H9 (cell line): Measurements from ENCODE around the gene FAM227A. TPM values are rescaled to one million over a fixed set of nuclear protein-coding genes. Genes with fewer than 3 reads are reported as not detected.

Experiments
- DNase-seq: peaks from one replicate; pipeline ENCODE4 v3.0.0-alpha.2; 2017
- H2AFZ ChIP-seq: one replicate; pipeline ENCODE4 v1.6.1; 2013; ENCODE audit warnings: mild to moderate bottlenecking, low read length, control low read depth, moderate library complexity
- H2AK5ac ChIP-seq: 2 replicates; pipeline ENCODE4 v1.6.1; 2013; ENCODE audit warnings: low read length, control low read depth, mixed read lengths; ENCODE audit not compliant: insufficient read length
- H2BK120ac ChIP-seq: one replicate; pipeline ENCODE4 v1.6.1; 2013; ENCODE audit warnings: low read depth, mild to moderate bottlenecking, low read length, control low read depth, inconsistent platforms; ENCODE audit not compliant: poor library complexity, severe bottlenecking
- H2BK12ac ChIP-seq: 2 replicates; pipeline ENCODE4 v1.6.1; 2013; ENCODE audit warnings: low read length, control low read depth, mixed read lengths, low read depth; ENCODE audit not compliant: insufficient read length
- H2BK15ac ChIP-seq: 2 replicates; pipeline ENCODE4 v1.6.1; 2013; ENCODE audit warnings: low read depth, low read length, control low read depth
- H2BK20ac ChIP-seq: one replicate; pipeline ENCODE4 v1.6.1; 2013; ENCODE audit warnings: low read depth, mild to moderate bottlenecking, low read length, control low read depth, inconsistent platforms; ENCODE audit not compliant: poor library complexity, severe bottlenecking
- H2BK5ac ChIP-seq: 2 replicates; pipeline ENCODE4 v1.6.1; 2013; ENCODE audit warnings: low read length, control low read depth, mixed read lengths; ENCODE audit not compliant: insufficient read length
- H3K14ac ChIP-seq: 2 replicates; pipeline ENCODE4 v1.6.1; 2013; ENCODE audit warnings: low read length, control low read depth; ENCODE audit not compliant: insufficient read depth
- H3K18ac ChIP-seq: 2 replicates; pipeline ENCODE4 v1.6.1; 2013; ENCODE audit warnings: low read depth, mild to moderate bottlenecking, mixed read lengths, low read length, control low read depth; ENCODE audit not compliant: insufficient read length
- H3K23ac ChIP-seq: 2 replicates; pipeline ENCODE4 v1.6.1; 2013; ENCODE audit warnings: low read length, control low read depth, mixed read lengths, low read depth; ENCODE audit not compliant: insufficient read length
- H3K23me2 ChIP-seq: 2 replicates; pipeline ENCODE4 v1.6.1; 2013; ENCODE audit warnings: low read depth, mild to moderate bottlenecking, mixed read lengths, low read length, control low read depth; ENCODE audit not compliant: insufficient read length, poor library complexity, severe bottlenecking
- H3K27ac ChIP-seq: 2 replicates; pipeline ENCODE4 v1.5.1; 2013; ENCODE audit warnings: low read length, control low read depth, mixed read lengths, low read depth; ENCODE audit not compliant: insufficient read length
- H3K27me3 ChIP-seq: 2 replicates; pipeline ENCODE4 v1.6.1; 2013; ENCODE audit warnings: low read length, control low read depth, inconsistent platforms; ENCODE audit not compliant: insufficient read depth
- H3K4ac ChIP-seq: 2 replicates; pipeline ENCODE4 v1.6.1; 2013; ENCODE audit warnings: low read depth, mild to moderate bottlenecking, control low read depth, inconsistent platforms, low read length, moderate library complexity
- H3K4me1 ChIP-seq: 2 replicates; pipeline ENCODE4 v1.6.1; 2013; ENCODE audit warnings: low read length, control low read depth, inconsistent platforms; ENCODE audit not compliant: insufficient read depth
- H3K4me2 ChIP-seq: 2 replicates; pipeline ENCODE4 v1.6.1; 2013; ENCODE audit warnings: low read length, control low read depth, mixed read lengths; ENCODE audit not compliant: insufficient read length, insufficient read depth
- H3K56ac ChIP-seq: 2 replicates; pipeline ENCODE4 v1.6.1; 2013; ENCODE audit warnings: low read depth, mild to moderate bottlenecking, mixed read lengths, low read length, control low read depth; ENCODE audit not compliant: insufficient read length
- H3K79me1 ChIP-seq: 2 replicates; pipeline ENCODE4 v1.6.1; 2013; ENCODE audit warnings: low read depth, mild to moderate bottlenecking, moderate library complexity, low read length, control low read depth, inconsistent platforms; ENCODE audit not compliant: insufficient read depth, poor library complexity, severe bottlenecking
- H3K79me2 ChIP-seq: 2 replicates; pipeline ENCODE4 v1.6.1; 2013; ENCODE audit warnings: low read length, control low read depth, inconsistent platforms; ENCODE audit not compliant: insufficient read depth
- H3K9ac ChIP-seq: 2 replicates; pipeline ENCODE4 v1.6.1; 2013; ENCODE audit warnings: low read length, control low read depth, mixed read lengths; ENCODE audit not compliant: insufficient read length; ENCODE audit errors: extremely low read depth
- H3K9me3 ChIP-seq: one replicate; pipeline ENCODE4 v1.6.1; 2013; ENCODE audit warnings: low read depth, low read length, inconsistent platforms; ENCODE audit not compliant: control insufficient read depth
- H3T11ph ChIP-seq: one replicate; pipeline ENCODE4 v1.6.1; 2013; ENCODE audit warnings: mild to moderate bottlenecking, low read length, control low read depth, inconsistent platforms
- H4K20me1 ChIP-seq: one replicate; pipeline ENCODE4 v1.6.1; 2013; ENCODE audit not compliant: control insufficient read depth, insufficient read length, insufficient read depth
- H4K5ac ChIP-seq: 2 replicates; pipeline ENCODE4 v1.6.1; 2013; ENCODE audit warnings: low read depth, mild to moderate bottlenecking, mixed read lengths, low read length, control low read depth; ENCODE audit not compliant: insufficient read length
- H4K8ac ChIP-seq: replicated peaks from 2 replicates; pipeline ENCODE4 v1.6.1; 2013; ENCODE audit warnings: low read length, control low read depth, mixed read lengths, low read depth; ENCODE audit not compliant: insufficient read length
- H4K91ac ChIP-seq: 2 replicates; pipeline ENCODE4 v1.6.1; 2013; ENCODE audit warnings: low read depth, mild to moderate bottlenecking, moderate library complexity, mixed read lengths, low read length, control low read depth; ENCODE audit not compliant: insufficient read length
- H3K27ac Mint-ChIP-seq, 3 experiments: 2 replicates in 2 of 3; 3 replicates in 1 of 3; pipeline ENCODE4 v1.8.0; 2020 to 2021; ENCODE audit warnings: mixed read lengths in 3 of 3, mild to moderate bottlenecking in 1 of 3, moderate library complexity in 1 of 3
- H3K27me3 Mint-ChIP-seq: 2 replicates; pipeline ENCODE4 v1.8.0; 2021; ENCODE audit warnings: low read depth, mild to moderate bottlenecking, moderate library complexity, mixed read lengths
- H3K36me3 Mint-ChIP-seq, 3 experiments: 2 replicates in 2 of 3; 3 replicates in 1 of 3; pipeline ENCODE4 v1.8.0; 2020 to 2021; ENCODE audit warnings: low read depth in 3 of 3, mixed read lengths in 3 of 3; ENCODE audit not compliant: insufficient read depth in 1 of 3
- H3K4me1 Mint-ChIP-seq, 2 experiments: 2 replicates each; pipeline ENCODE4 v1.8.0; 2020; ENCODE audit warnings: mixed read lengths in 2 of 2
- H3K4me3 Mint-ChIP-seq, 2 experiments: 2 replicates in 1 of 2; 3 replicates in 1 of 2; pipeline ENCODE4 v1.8.0; 2020 to 2021; ENCODE audit warnings: mild to moderate bottlenecking in 2 of 2, mixed read lengths in 2 of 2, moderate library complexity in 1 of 2
- H3K9me3 Mint-ChIP-seq, 2 experiments: 2 replicates in 1 of 2; 3 replicates in 1 of 2; pipeline ENCODE4 v1.8.0; 2020; ENCODE audit warnings: mild to moderate bottlenecking in 2 of 2, mixed read lengths in 2 of 2, moderate library complexity in 1 of 2
- WGBS: extraction: QIAGEN DNeasy Blood & Tissue Kit; methylation state at CpG from one replicate; pipeline ENCODE4 v1.1.7; 2013; ENCODE audit warnings: missing lambda C conversion rate, low lambda C conversion rate, mixed read lengths; ENCODE audit not compliant: insufficient read length; ENCODE audit errors: extremely low coverage; 5-methylcytosine and 5-hydroxymethylcytosine counted together
- total RNA-seq: library from RNA; stranded (reverse); gene quantifications from 2 replicates; pipeline ENCODE4 v1.2.1, GENCODE V29; 2021
- TF ChIP-seq, protein P1 (sequence below): fragments of 200-600 bp; sonication (generic); conservative IDR thresholded peaks from 3 replicates; pipeline ENCODE4 v1.8.0; 2021; ENCODE audit warnings: antibody characterized with exemption, mild to moderate bottlenecking

The FAM227A gene
- total RNA-seq, 1 experiment from 2014 or later: 3.6 TPM

DNA sequence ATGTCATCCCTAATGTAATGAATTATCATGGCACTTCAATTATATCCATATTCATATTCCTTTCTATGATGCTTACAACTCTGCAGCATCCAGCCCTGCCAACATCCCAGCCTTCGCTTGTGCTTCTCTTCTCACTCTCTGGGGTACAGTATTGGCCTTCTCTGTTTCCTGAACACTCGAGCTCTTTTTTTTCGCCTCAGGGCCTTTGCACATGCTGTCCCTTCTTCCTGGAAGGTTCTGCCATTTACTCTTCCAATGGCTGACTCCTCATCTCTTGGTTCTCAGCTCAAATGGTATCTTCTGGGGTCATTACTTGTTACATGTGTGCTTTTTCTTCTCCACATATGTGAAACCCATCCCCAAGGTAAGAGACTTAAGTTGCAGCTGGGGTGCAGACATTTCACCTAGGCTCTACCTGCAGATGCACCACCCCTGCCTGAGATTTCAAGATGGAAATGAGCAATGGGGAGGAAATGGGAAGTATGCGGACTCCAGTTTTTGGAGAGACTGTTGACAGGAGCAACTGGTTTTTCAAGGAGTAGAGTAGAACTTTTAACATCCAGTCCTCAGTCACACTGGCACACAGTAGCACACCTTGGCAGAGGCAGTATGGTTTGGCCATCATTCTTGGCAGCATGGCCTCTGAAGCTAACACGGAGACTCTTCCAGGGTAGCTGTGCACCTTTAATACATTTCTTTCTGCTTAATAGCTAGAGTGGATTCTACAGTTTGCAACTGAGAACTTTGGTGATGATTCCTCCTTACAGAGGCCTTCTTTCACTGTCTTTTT lies 43.8 kb downstream of the FAM227A start:
- peaks cover 2% of the 10 kb centered on the region; the same call in 1 of the 2 replicates for H3K27me3 Mint-ChIP-seq
- no peaks in the 10 kb centered on the region for H3K79me2 ChIP-seq
- H2BK20ac ChIP-seq: no peak overlapping the region
- H3K18ac ChIP-seq: no peak overlapping the region
- no peaks in the 10 kb centered on the region for H3K9me3 Mint-ChIP-seq
- H3K36me3 Mint-ChIP-seq: peaks cover 8 to 27% (median 17%) of the 10 kb centered on the region in 3 experiments; a peak in 6 of 7 replicates
- H3K4me3 Mint-ChIP-seq: no peak overlapping the region
- no peak overlapping the region for H3K4ac ChIP-seq
- H2BK15ac ChIP-seq: no peak overlapping the region
- no peaks in the 10 kb centered on the region for H3K23me2 ChIP-seq
- no peaks in the 10 kb centered on the region for H3K9me3 ChIP-seq
- H3K27me3 ChIP-seq: no peaks in the 10 kb centered on the region; the same call in 1 of the 2 replicates
- H3K56ac ChIP-seq: no peak overlapping the region
- H2AK5ac ChIP-seq: no peak overlapping the region
- no peak overlapping the region for H3K23ac ChIP-seq
- H2AFZ ChIP-seq: no peak overlapping the region
- H2BK120ac ChIP-seq: no peak overlapping the region
- no peaks in the 10 kb centered on the region for H4K20me1 ChIP-seq
- TF ChIP-seq, protein P1, sequence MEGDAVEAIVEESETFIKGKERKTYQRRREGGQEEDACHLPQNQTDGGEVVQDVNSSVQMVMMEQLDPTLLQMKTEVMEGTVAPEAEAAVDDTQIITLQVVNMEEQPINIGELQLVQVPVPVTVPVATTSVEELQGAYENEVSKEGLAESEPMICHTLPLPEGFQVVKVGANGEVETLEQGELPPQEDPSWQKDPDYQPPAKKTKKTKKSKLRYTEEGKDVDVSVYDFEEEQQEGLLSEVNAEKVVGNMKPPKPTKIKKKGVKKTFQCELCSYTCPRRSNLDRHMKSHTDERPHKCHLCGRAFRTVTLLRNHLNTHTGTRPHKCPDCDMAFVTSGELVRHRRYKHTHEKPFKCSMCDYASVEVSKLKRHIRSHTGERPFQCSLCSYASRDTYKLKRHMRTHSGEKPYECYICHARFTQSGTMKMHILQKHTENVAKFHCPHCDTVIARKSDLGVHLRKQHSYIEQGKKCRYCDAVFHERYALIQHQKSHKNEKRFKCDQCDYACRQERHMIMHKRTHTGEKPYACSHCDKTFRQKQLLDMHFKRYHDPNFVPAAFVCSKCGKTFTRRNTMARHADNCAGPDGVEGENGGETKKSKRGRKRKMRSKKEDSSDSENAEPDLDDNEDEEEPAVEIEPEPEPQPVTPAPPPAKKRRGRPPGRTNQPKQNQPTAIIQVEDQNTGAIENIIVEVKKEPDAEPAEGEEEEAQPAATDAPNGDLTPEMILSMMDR: no peak
- H3K27ac Mint-ChIP-seq: no peak overlapping the region; a peak in 1 of 7 replicates
- no peak overlapping the region for H3K14ac ChIP-seq
- H2BK12ac ChIP-seq: no peak overlapping the region
- no peak overlapping the region for H3K4me2 ChIP-seq
- no peak overlapping the region for H4K91ac ChIP-seq
- DNase-seq: no peak
- H3K4me1 Mint-ChIP-seq: peaks cover 8 to 13% of the 10 kb centered on the region in 2 experiments
- no peak overlapping the region for H3T11ph ChIP-seq
- H3K79me1 ChIP-seq: no peaks in the 10 kb centered on the region
- H3K27ac ChIP-seq: no peak overlapping the region
- WGBS: no CpG with 5 or more reads among the region's 5 CpGs
- H2BK5ac ChIP-seq: no peak overlapping the region
- H4K5ac ChIP-seq: no peak overlapping the region
- no peak overlapping the region for H4K8ac ChIP-seq
- no peak overlapping the region for H3K9ac ChIP-seq
- 0 out of 2 replicates have a peak, but pooled peaks cover 2% of the 10 kb centered on the region for H3K4me1 ChIP-seq
